ENCODE results near the gene CD33.
"Not testable (repeated sequence)": the region's sequence is repeated elsewhere in the genome, so short reads cannot be mapped to it uniquely, and the experiment has no call there.

CD33 gene

DNA sequence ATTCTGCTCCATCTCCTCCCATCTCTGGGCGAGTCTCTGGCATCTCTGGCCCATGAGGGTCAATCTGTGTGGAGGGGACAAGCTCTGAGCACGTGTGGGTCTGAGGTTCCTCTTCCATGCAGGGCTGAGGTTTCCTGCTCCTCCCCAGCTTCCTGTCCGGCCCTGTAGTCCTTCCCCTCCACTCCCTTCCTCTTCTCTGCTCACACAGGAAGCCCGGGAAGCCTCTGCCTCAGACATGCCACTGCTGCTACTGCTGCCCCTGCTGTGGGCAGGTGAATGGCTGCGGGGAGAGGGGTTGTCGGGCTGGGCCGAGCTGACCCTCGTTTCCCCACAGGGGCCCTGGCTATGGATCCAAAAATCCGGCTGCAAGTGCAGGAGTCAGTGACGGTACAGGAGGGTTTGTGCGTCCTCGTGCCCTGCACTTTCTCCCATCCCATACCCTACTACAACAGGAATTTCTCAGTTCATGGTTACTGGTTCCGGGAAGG, 14.0 kb upstream of the CD33 start:
- not testable (repeated sequence) for DNase-seq (ENCODE audit: low spot score)

- DNase-seq (ENCODE audit: low spot score), result no peak
Observed at GRCh38 chr19:51211833-51212232, 13.0 kb upstream of the CD33 start.

- no peak for DNase-seq (ENCODE audit: low spot score)
Observed at GRCh38 chr19:51219307-51219706, 5.6 kb upstream of the CD33 start.

DNA sequence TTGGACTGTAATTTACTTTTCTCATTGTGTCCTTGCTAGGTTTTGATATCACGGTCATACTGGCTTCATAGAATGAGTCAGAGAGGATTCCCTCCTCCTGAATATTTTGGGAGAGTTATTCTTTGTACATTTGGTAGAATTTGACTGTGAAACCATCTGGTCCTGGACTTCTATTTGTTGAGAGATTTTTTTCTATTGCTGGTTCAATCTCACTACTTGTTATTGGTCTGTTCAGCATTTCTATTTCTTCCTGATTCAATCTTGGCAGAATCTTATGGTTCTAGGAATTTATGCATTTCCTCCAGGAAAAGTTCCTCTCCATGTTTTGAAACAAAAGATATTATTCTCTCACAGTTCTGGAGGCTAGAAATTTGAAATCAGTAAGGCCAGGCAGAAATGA, 4.9 kb upstream of the CD33 start:
- no peak for DNase-seq (ENCODE audit: low spot score)

DNA sequence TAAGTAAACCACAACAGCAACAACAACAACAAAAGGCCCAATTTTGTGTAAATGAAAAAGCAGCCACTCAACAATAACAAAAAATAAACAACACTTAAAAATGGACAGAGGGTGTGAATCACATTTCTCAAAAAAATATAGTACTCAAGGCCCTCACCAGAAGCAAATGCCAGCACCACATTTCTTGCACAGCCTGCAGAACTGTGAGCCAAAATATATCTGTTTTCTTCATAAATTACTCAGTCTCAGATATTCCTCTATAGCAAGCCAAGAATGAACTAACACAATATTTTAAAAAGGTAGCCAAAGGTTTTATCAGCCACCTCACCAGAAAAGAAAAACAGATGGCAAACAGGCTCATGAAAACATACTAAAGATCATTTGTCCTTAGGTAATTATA, 3.9 kb upstream of the CD33 start:
- DNase-seq (ENCODE audit: low spot score), result no peak

GRCh38 chr19:51224163-51224641, 678 bp upstream of the CD33 start:
- no peak for DNase-seq (ENCODE audit: low spot score)

DNA sequence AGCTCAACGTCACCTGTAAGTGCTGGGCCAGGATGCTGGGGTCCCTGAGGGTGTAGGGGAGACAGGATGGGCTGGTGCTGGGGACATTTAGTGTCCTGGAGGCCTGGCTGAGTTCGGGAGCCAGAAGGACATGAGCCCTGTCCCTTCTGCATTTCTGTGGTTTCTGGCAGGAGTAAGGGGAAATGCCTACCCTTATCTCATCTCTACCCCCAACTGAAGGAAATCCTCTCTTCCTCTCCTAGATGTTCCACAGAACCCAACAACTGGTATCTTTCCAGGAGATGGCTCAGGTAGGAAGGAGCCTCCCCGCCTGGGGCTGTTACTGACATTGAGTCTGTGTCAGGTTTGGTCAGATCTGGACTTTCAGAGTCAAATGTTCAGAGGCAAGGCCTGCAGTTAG, 1.2 kb downstream of the CD33 start:
- DNase-seq (ENCODE audit: low spot score), result no peak

- DNase-seq (ENCODE audit: low spot score), result peak; percentile 51
Observed at GRCh38 chr19:51227326-51227725, 2.4 kb downstream of the CD33 start.

DNA sequence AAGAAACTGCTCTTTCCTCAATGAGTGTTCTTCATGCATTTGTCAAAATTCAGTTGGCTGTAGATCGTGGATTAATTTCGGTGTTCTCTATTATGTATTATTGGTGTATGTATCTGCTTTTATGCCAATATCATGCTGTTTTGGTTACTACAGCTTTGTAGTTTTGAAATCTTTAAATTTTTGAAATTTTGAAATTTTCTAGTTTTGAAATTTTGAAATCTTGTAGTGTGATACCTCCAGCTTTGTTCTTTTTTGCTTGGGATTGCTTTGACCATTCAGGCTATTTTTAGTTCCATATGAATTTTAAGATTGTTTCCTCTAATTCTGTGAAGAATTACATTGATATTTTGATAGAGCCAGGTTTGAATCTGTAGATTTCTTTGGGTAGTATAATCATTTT, 3.1 kb downstream of the CD33 start:
- no peak for DNase-seq (ENCODE audit: low spot score)

DNA sequence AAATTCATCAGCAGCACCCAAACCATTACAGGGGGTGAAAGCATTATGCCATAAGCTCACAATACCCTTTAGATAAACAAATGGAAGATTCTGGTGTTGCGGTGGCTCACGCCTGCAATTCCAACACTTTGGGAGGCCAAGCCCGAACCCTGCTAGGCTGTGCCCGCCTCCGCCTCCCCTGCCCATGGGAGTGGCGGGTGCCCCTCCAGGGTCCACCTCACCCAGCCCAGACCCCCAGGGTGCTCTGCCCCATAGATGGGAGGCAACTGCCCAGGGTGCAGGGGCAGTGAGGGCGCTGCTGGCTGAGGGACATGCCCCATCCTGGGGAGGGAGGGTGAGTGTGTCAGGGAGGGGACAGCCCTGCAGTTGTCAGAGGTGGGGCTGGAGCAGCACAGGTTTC, 16.0 kb downstream of the CD33 start:
- DNase-seq (ENCODE audit: low spot score), result no peak

DNA sequence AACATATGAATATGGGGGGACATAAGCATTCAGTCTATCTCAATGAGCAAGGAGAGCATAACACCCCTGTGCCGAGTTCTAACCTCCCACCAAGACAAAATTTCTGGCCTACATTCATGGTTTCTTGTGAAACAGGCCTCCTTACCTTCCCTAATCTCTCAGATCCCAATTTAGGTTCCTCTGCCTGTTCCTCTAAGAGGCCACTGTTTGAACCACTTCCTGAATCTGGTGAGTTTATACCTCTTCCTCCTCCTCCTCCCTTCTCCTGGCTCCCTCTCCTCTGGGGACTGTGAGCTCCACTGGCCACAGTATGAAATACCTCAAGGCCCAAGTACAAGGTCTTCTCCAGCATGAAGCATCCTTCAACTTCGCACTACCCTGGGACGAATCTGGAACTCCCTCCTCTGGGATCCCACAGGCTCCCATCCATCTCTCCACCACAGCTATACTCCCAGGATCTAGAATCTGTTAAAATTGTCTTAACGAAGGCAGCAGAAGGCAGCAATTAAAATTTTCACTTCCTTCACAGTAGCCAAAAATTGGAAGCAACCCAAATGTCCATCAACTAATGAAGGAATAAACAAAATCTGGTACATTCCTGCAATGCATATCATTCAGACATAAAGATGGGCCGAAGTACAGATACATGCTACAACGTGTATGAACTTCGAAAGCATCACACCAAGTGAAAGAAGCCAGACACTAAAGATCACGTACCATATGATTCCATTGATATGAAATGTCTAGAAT, 18.2 kb downstream of the CD33 start:
- no peak for DNase-seq (ENCODE audit: low spot score)

- DNase-seq (ENCODE audit: low spot score), result no peak
Observed at GRCh38 chr19:51246164-51246552, 21.3 kb downstream of the CD33 start.

DNA sequence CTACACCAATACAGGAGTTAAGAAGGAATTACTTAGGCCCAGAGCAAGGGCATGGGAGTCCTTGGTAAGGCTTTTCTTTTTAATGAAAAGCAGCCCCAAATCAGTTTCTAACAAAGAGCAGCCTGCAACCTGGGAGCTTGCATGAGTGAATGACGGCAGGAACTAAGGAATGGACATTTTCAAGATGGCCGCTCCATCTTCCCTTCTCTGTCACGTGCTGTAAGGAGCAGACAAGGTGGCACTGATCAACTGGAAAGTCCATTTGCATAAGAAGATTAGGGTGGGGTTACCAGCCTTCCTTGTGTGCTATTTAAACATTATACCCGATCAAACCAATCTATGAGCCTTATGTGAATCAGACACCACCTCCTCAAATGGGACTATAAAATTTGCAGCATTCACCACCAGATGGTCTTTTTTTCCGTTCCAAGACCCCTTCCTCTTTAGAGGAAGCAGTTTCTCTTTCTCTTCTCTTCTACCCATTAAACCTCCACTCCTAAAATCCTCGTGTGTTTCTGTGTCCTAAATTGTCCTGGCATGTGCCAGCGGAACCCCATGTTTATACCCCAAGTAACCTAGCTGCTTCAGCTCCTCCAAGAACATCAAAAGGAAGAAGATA, 23.2 kb downstream of the CD33 start:
- DNase-seq (ENCODE audit: low spot score), result no peak

- peak; percentile 9 for DNase-seq (ENCODE audit: low spot score)
Observed at GRCh38 chr19:51250786-51251467, 26.0 kb downstream of the CD33 start, which contains the start of gene SIGLECL1. SIGLECL1 (plus strand) TSS chr19:51251080; CDS start chr19:51264073, 12,993 bp downstream.

- DNase-seq (ENCODE audit: low spot score), result no peak
Observed at GRCh38 chr19:51251468-51251820, 26.6 kb downstream of the CD33 start.

- DNase-seq (ENCODE audit: low spot score), result no peak
Observed at GRCh38 chr19:51252306-51253079, 27.6 kb downstream of the CD33 start.

- no peak for DNase-seq (ENCODE audit: low spot score)
Observed at GRCh38 chr19:51253088-51253806, 28.4 kb downstream of the CD33 start.

GRCh38 chr19:51256155-51256625, 31.3 kb downstream of the CD33 start:
- no peak for DNase-seq (ENCODE audit: low spot score)

DNA sequence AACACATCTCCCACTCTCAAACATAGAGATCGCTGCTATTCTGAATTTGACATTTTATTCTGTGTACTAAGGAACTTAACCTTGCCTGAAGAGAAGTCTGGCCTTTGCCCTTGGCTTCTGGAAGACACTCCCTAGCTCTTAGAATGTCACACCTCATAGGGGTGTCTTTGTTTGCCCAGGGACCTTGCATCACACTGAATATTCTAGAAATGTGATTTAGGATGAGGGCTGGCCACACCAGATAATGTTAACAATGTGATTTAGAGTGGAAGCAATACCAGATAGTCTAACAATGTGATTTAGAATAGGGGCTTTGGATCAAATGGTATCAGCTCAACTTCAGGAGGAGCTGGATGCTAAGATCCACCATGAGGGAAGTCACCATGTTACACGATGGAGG, 32.6 kb downstream of the CD33 start:
- DNase-seq (ENCODE audit: low spot score), result no peak

DNA sequence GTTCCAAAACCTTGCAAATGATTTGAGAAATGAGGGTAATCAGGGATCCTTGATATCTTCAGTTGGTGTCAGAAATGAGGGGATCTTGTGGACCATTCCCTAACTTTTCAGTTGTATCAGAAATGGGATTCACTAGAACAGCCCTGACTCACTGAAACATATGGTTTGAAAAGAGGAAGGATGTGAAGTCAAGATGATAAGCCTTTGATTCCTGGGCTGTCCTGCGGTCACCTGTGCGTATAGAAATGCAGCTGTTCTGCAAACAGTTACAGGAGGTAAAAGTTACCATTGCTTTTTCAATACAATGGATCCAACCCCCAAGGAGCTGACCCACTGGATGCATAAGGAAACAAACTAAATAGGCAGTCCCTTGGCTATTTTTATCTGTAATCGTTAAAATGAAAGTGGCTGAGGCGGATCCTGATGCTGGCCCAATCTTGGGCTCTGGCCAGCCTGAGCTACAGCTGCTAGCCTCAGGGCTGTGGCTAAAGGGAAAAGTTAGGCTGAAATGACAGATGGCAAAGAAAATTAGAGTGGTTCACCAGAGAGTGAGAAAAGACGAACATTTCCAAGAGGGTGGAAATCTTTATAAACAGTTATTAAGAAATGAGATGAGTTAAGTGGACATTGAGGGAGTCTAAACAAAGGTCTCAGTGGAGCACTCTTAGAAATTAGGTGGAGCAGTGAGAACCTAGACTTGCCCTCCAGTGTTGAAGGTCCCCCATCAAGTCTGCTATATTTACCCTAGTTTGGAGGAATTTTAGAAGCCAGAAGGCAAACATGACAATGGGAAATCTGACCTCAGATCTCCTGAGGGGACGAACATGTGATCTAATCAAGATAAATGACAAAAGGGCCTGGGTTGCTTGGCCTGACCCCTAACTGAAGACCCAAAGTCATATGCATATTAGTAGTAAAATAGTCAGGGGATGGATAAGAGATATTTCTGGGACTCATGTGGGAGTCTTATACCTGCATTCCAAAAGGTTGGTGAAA, 33.6 kb downstream of the CD33 start:
- peak; percentile 20 for DNase-seq (ENCODE audit: low spot score)
